Measurements from ENCODE around the gene SHC4. TPM values are rescaled to one million over a fixed set of nuclear protein-coding genes. Genes with fewer than 3 reads are reported as not detected.

SHC4 gene
- total and polyA plus RNA-seq, 4 donors, result 0.09 to 1.9 (median 0.44) TPM

DNA sequence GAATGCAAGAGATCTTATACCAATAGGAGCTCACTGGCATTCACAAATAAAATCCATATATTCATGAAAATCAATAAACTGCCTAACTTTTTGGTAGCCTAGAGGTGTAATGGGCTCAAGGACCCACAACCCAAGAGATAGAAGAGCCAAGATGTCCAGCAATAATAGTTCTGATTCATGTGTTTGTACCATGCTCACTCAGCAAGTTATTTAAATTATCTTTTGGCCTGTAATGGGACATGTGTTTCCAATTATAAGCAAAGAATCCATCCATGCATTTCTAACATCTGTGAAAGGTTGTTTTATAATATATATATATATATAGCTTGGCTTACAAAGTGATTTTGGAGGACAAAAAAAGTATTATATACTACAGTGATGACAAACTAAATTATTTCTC lies 29.7 kb upstream of the SHC4 start:
- Histone ChIP-seq H3K9ac (ENCODE audit: insufficient read depth in 1 of 2, low read length in 2 of 2) (no peak overlapping the region), H3K9me3 (ENCODE audit: control insufficient read depth in 4 of 4, insufficient read depth in 3 of 4, low read length in 3 of 4) (no peaks in the 10 kb centered on the region), H3K4me3 (no peak overlapping the region), H3K4me1 (ENCODE audit: control insufficient read depth in 5 of 5, insufficient read depth in 5 of 5, low read length in 5 of 5) (no peaks in the 10 kb centered on the region), H3K27ac (ENCODE audit: low read depth in 1 of 2, low read length in 1 of 2) (no peak overlapping the region), H3K27me3 (ENCODE audit: control insufficient read depth in 3 of 3, insufficient read depth in 3 of 3, low read length in 2 of 3) (no peaks in the 10 kb centered on the region), H3K36me3 (ENCODE audit: control insufficient read depth in 4 of 4, insufficient read depth in 4 of 4, low read length in 4 of 4) (peaks cover 13 to 48% (median 36%) of the 10 kb centered on the region in 4 donors)
- ATAC-seq (ENCODE audit: insufficient read depth, low FRiP score), result no peak
- TF ChIP-seq, protein P1, sequence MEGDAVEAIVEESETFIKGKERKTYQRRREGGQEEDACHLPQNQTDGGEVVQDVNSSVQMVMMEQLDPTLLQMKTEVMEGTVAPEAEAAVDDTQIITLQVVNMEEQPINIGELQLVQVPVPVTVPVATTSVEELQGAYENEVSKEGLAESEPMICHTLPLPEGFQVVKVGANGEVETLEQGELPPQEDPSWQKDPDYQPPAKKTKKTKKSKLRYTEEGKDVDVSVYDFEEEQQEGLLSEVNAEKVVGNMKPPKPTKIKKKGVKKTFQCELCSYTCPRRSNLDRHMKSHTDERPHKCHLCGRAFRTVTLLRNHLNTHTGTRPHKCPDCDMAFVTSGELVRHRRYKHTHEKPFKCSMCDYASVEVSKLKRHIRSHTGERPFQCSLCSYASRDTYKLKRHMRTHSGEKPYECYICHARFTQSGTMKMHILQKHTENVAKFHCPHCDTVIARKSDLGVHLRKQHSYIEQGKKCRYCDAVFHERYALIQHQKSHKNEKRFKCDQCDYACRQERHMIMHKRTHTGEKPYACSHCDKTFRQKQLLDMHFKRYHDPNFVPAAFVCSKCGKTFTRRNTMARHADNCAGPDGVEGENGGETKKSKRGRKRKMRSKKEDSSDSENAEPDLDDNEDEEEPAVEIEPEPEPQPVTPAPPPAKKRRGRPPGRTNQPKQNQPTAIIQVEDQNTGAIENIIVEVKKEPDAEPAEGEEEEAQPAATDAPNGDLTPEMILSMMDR (IDR thresholded peaks at IDR 0.05; ENCODE audit: control extremely low read depth, extremely low read depth), result no peak
- DNase-seq, result no peak

DNA sequence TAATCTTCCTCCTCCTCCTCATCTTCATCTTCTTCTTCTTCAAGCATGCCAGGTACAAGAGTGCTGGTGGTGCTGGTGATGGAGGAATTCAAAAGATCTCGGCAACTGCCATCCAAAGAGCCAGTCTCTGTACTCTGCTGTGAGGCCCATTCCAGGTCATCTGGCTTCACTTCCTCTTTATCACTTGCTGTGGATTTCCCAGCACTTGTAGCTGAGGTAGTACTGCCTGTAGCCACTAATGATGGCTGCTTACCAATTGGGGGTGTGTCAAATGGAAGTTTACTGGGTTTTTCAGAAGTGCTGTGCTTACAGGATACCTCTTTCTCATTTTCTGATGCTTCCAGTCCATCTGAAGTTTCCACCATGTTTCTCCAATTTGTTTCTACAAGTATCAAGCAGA lies 28.8 kb upstream of the SHC4 start:
- H3K27me3 ChIP-seq (ENCODE audit: control insufficient read depth in 3 of 3, insufficient read depth in 3 of 3, low read length in 2 of 3), result no peaks in the 10 kb centered on the region
- no peaks in the 10 kb centered on the region for H3K4me1 ChIP-seq (ENCODE audit: control insufficient read depth in 5 of 5, insufficient read depth in 5 of 5, low read length in 5 of 5)
- no peak overlapping the region for H3K9ac ChIP-seq (ENCODE audit: insufficient read depth in 1 of 2, low read length in 2 of 2)
- 94 to 95% methylated on average over 1 of the region's 1 CpG for WGBS, 2 donors
- no peaks in the 10 kb centered on the region for H3K9me3 ChIP-seq (ENCODE audit: control insufficient read depth in 4 of 4, insufficient read depth in 3 of 4, low read length in 3 of 4)
- no peak overlapping the region for H3K27ac ChIP-seq (ENCODE audit: low read depth in 1 of 2, low read length in 1 of 2)
- H3K4me3 ChIP-seq, result no peak overlapping the region
- DNase-seq, result no peak
- H3K36me3 ChIP-seq (ENCODE audit: control insufficient read depth in 4 of 4, insufficient read depth in 4 of 4, low read length in 4 of 4), result peaks cover 15 to 46% (median 36%) of the 10 kb centered on the region in 4 donors
- TF ChIP-seq, protein P1 (IDR thresholded peaks at IDR 0.05; ENCODE audit: control extremely low read depth, extremely low read depth), result no peak
- no peak for ATAC-seq (ENCODE audit: insufficient read depth, low FRiP score)

DNA sequence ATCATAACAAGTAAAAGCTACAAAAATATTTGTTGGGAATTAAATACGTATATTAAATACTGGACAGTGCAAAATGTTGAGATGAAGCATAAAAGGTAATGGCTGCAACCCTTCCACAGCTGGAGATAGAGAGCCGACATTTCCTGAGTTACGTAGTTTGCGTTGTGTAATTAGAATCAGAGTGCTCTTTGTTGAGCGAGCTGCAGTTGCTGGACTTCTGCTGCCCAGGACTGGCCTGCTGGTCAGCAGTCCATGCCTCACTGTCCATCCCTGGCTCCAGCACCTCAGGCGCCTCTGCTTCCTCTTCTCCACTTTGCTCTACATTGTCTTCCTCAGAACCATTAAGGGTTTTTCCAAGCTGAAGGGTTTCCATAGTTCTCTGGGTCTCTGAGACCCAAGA lies 28.4 kb upstream of the SHC4 start:
- Histone ChIP-seq H3K36me3 (ENCODE audit: control insufficient read depth in 4 of 4, insufficient read depth in 4 of 4, low read length in 4 of 4) (peaks cover 15 to 46% (median 34%) of the 10 kb centered on the region in 4 donors), H3K9me3 (ENCODE audit: control insufficient read depth in 4 of 4, insufficient read depth in 3 of 4, low read length in 3 of 4) (no peaks in the 10 kb centered on the region)
- WGBS, 2 donors, result 81 to 92% methylated on average over 6 of the region's 6 CpGs

More for the DNA sequence above, 28.4 kb upstream of the SHC4 start:
- Histone ChIP-seq H3K27ac (ENCODE audit: low read depth in 1 of 2, low read length in 1 of 2) (no peak overlapping the region), H3K4me3 (no peak overlapping the region), H3K27me3 (ENCODE audit: control insufficient read depth in 3 of 3, insufficient read depth in 3 of 3, low read length in 2 of 3) (no peaks in the 10 kb centered on the region), H3K4me1 (ENCODE audit: control insufficient read depth in 5 of 5, insufficient read depth in 5 of 5, low read length in 5 of 5) (no peaks in the 10 kb centered on the region), H3K9ac (ENCODE audit: insufficient read depth in 1 of 2, low read length in 2 of 2) (no peak overlapping the region)
- no peak for ATAC-seq (ENCODE audit: insufficient read depth, low FRiP score)
- DNase-seq, result no peak
- TF ChIP-seq, protein P1 (IDR thresholded peaks at IDR 0.05; ENCODE audit: control extremely low read depth, extremely low read depth), result no peak

Data from lung (tissue), 12 donors.